Stomach (tissue), 4 donors: ENCODE data around the gene AADACL4.
"Not testable (repeated sequence)": the region's sequence is repeated elsewhere in the genome, so short reads cannot be mapped to it uniquely, and the experiment has no call there.

ENCODE experiments used
- CTCF ChIP-seq, 7 experiments: fragments of 450-650 bp in 4 of 7; fragments of 200-600 bp in 3 of 7; sonication (generic) in 3 of 7; IDR thresholded peaks; one replicate each; pipeline ENCODE4 v1.5.1; 2016 to 2019; ENCODE audit warnings: antibody characterized with exemption in 7 of 7, control low read depth in 2 of 7, mild to moderate bottlenecking in 1 of 7
- EP300 ChIP-seq: sonication (generic); formaldehyde crosslinking; IDR thresholded peaks from one replicate; pipeline ENCODE4 v1.6.1; 2017; ENCODE audit warnings: antibody characterized with exemption
- POLR2A ChIP-seq, 4 donors: fragments of 450-650 bp; IDR thresholded peaks; one replicate each; pipeline ENCODE4 v1.6.1; 2016; ENCODE audit warnings: antibody characterized with exemption in 4 of 4, control low read depth in 2 of 4, mild to moderate bottlenecking in 1 of 4, moderate library complexity in 1 of 4
- POLR2AphosphoS5 ChIP-seq, 3 donors: sonication (generic); formaldehyde crosslinking; IDR thresholded peaks; one replicate each; pipeline ENCODE4 v1.6.1; 2016; ENCODE audit warnings: antibody characterized with exemption in 3 of 3

- TF ChIP-seq CTCF (IDR thresholded peaks at IDR 0.05); POLR2AphosphoS5 (IDR thresholded peaks at IDR 0.05); POLR2A (IDR thresholded peaks at IDR 0.05); EP300: not testable (repeated sequence)
Observed at GRCh38 chr1:12645401-12645800, 1.5 kb downstream of the AADACL4 start.
